HepG2 (cell line): Measurements from ENCODE around the gene DLG5. TPM values are rescaled to one million over a fixed set of nuclear protein-coding genes. Genes with fewer than 3 reads are reported as not detected.

Experiments used
- AFF4 ChIP-seq: sonication (generic); formaldehyde crosslinking; IDR thresholded peaks from 2 replicates; pipeline ENCODE4 v1.4.0; 2020; ENCODE audit warnings: missing genetic modification reagents
- CENPT ChIP-seq: sonication (generic); formaldehyde crosslinking; IDR thresholded peaks from 2 replicates; pipeline ENCODE4 v1.8.0; 2022; ENCODE audit warnings: low read depth, mild to moderate bottlenecking, moderate library complexity, missing genetic modification reagents
- FOXO4 ChIP-seq: sonication (generic); formaldehyde crosslinking; conservative IDR thresholded peaks from 2 replicates; pipeline ENCODE4 v1.8.1; 2023; ENCODE audit warnings: missing genetic modification reagents
- GZF1 ChIP-seq: sonication (generic); formaldehyde crosslinking; IDR thresholded peaks from 2 replicates; pipeline ENCODE4 v1.5.1; 2020; ENCODE audit warnings: mild to moderate bottlenecking, missing genetic modification reagents
- HOXD1 ChIP-seq: sonication (generic); formaldehyde crosslinking; IDR thresholded peaks from 2 replicates; pipeline ENCODE4 v1.5.0; 2020; ENCODE audit warnings: missing genetic modification reagents
- KLF12 ChIP-seq: sonication (generic); formaldehyde crosslinking; IDR thresholded peaks from 2 replicates; pipeline ENCODE4 v1.4.0; 2020; ENCODE audit warnings: missing genetic modification reagents, borderline replicate concordance
- MAX ChIP-seq: IDR thresholded peaks from 2 replicates; pipeline ENCODE4 v1.6.1; 2012; ENCODE audit warnings: inconsistent platforms
- NFATC3 ChIP-seq: sonication (generic); formaldehyde crosslinking; IDR thresholded peaks from 2 replicates; pipeline ENCODE4 v1.5.1; 2020; ENCODE audit warnings: mild to moderate bottlenecking, missing genetic modification reagents
- PREB ChIP-seq: sonication (generic); formaldehyde crosslinking; IDR thresholded peaks from 2 replicates; pipeline ENCODE4 v1.4.0; 2020; ENCODE audit warnings: missing genetic modification reagents
- SRF ChIP-seq: IDR thresholded peaks from 2 replicates; pipeline ENCODE4 v1.6.1; 2011; ENCODE audit warnings: mild to moderate bottlenecking, low read depth, low read length, moderate library complexity
- TBX2 ChIP-seq: sonication (generic); formaldehyde crosslinking; IDR thresholded peaks from 2 replicates; pipeline ENCODE4 v1.5.0; 2020; ENCODE audit warnings: missing genetic modification reagents, mild to moderate bottlenecking, borderline replicate concordance
- TFDP2 ChIP-seq: sonication (generic); formaldehyde crosslinking; IDR thresholded peaks from 2 replicates; pipeline ENCODE4 v1.4.0; 2020; ENCODE audit warnings: missing genetic modification reagents
- ZBTB44 ChIP-seq: sonication (generic); formaldehyde crosslinking; IDR thresholded peaks from 2 replicates; pipeline ENCODE4 v1.4.0; 2020; ENCODE audit warnings: missing genetic modification reagents
- ZFAT ChIP-seq: sonication (generic); formaldehyde crosslinking; conservative IDR thresholded peaks from 2 replicates; pipeline ENCODE4 v1.8.1; 2023; ENCODE audit warnings: missing genetic modification reagents, inconsistent platforms
- ZGPAT ChIP-seq: IDR thresholded peaks from 2 replicates; pipeline ENCODE4 v1.6.1; 2016; ENCODE audit warnings: mild to moderate bottlenecking
- ZIK1 ChIP-seq: sonication (generic); formaldehyde crosslinking; IDR thresholded peaks from 2 replicates; pipeline ENCODE4 v1.5.0; 2020; ENCODE audit warnings: mild to moderate bottlenecking, low read depth, missing genetic modification reagents, borderline replicate concordance
- ZNF547 ChIP-seq: sonication (generic); formaldehyde crosslinking; IDR thresholded peaks from 2 replicates; pipeline ENCODE4 v1.5.1; 2020; ENCODE audit warnings: mild to moderate bottlenecking, missing genetic modification reagents
- polyA plus RNA-seq, 8 experiments: library from polyadenylated mRNA; depleted of rRNA in 3 of 8; stranded (reverse) in 7 of 8; unstranded in 1 of 8; fragments of >200 nt; fragmentation: Illumina TruSeq in 4 of 8; extraction: Trizol in 4 of 8; gene quantifications; 2 replicates each; pipeline versions ENCODE4 v1.2.1 to v1.2.3, GENCODE V29; 2011 to 2016; ENCODE audit warnings: low read depth in 4 of 8, missing spikeins in 1 of 8, mixed read lengths in 1 of 8; ENCODE audit not compliant: insufficient read depth in 1 of 8
- total RNA-seq, 5 experiments: library from RNA; depleted of rRNA; stranded (reverse); fragments of >200 nt; fragmentation: Illumina TruSeq; extraction: Trizol; gene quantifications; 2 replicates each; pipeline ENCODE4 v1.2.3, GENCODE V29; 2016; ENCODE audit warnings: low read depth in 1 of 5

DLG5 gene
- total and polyA plus RNA-seq, 2 of the 13 experiments (the other 11 are each of a cell fraction or from before 2014, with no cell fraction given), result 15.5 to 18.2 TPM

GRCh38 chr10:77909749-77910375 lies 16.7 kb downstream of the DLG5 start (continued):
- TF ChIP-seq FOXO4 (no peak), PREB (CRISPR knock-in tag) (no peak), ZGPAT (CRISPR knock-in tag) (peak; percentile 61), TFDP2 (CRISPR knock-in tag) (no peak), HOXD1 (no peak), TBX2 (peak; percentile 65; the same call in 1 of the 2 replicates), CENPT (CRISPR knock-in tag) (no peak), KLF12 (CRISPR knock-in tag) (no peak; the same call in 1 of the 2 replicates), MAX (peak; percentile 73), GZF1 (CRISPR knock-in tag) (no peak), SRF (no peak), AFF4 (no peak), ZNF547 (no peak), NFATC3 (CRISPR knock-in tag) (no peak), ZFAT (CRISPR knock-in tag) (no peak), ZIK1 (no peak), ZBTB44 (CRISPR knock-in tag) (no peak)
